Brain microvascular endothelial cell (primary cell): Measurements from ENCODE around the gene GNAO1.
A peak's percentile ranks its signal among the peaks of the same experiment; 100 is the strongest.

Experiments
- DNase-seq: peaks from one replicate; pipeline ENCODE4 v3.0.0-alpha.2; 2020
- H3K27ac ChIP-seq: fragments of 250-450 bp; sonication (Bioruptor Pico); 2 replicates; pipeline ENCODE4 v1.5.1; 2020; ENCODE audit warnings: mild to moderate bottlenecking, moderate library complexity
- H3K27me3 ChIP-seq: fragments of 250-450 bp; sonication (Bioruptor Pico); replicated peaks from 2 replicates; pipeline ENCODE4 v1.5.1; 2020; ENCODE audit warnings: mild to moderate bottlenecking
- H3K36me3 ChIP-seq: fragments of 250-450 bp; sonication (Bioruptor Pico); replicated peaks from 2 replicates; pipeline ENCODE4 v1.5.1; 2020; ENCODE audit warnings: mild to moderate bottlenecking
- H3K4me3 ChIP-seq: 2 replicates; pipeline ENCODE4 v1.5.1; 2011; ENCODE audit warnings: low read depth, mild to moderate bottlenecking, control low read depth, low read length, moderate library complexity
- in situ Hi-C: cut with HindIII; loops from 2 replicates; pipeline ENCODE4 v1.10.0; 2017; ENCODE audit warnings: low sequenced_read_pairs, low pct_ligation_motif_present
- TF ChIP-seq, protein P1 (sequence below): IDR thresholded peaks from 2 replicates; pipeline ENCODE4 v1.5.1; 2011; ENCODE audit warnings: low read depth, mild to moderate bottlenecking, moderate library complexity, low read length, control low read depth, inconsistent platforms; ENCODE audit errors: missing control alignments

GNAO1 gene

DNA sequence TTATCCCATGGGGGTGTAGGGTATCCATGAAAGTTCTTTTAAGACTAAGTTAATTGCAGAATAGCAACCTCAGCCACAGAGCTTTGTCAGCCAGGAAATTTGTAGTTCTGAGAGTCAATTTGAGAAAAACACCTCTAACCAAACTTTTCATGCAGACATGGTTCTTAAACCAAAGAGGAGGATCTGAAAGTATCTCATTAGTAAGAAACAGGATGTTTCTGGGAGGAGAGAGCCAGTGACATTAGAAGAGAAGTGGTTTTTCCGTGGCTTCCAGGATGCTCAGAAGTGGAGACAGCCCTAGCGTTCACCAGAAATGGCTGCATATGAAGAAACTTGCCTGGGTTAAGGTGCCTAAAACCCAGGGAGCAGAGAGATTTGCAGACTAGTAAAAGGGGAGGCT is 7.9 kb downstream of the GNAO1 start:
- in situ Hi-C loops = no loop called here
- no peak for DNase-seq
- no peak overlapping the region for H3K27ac ChIP-seq

GRCh38 chr16:56201030-56201429 is 9.7 kb downstream of the GNAO1 start:
- DNase-seq = no peak
- peaks cover 2% of the 10 kb centered on the region for H3K27me3 ChIP-seq
- in situ Hi-C loops = no loop called here
- no peak overlapping the region for H3K4me3 ChIP-seq
- no peaks in the 10 kb centered on the region for H3K36me3 ChIP-seq
- H3K27ac ChIP-seq = no peak overlapping the region
- TF ChIP-seq, protein P1, sequence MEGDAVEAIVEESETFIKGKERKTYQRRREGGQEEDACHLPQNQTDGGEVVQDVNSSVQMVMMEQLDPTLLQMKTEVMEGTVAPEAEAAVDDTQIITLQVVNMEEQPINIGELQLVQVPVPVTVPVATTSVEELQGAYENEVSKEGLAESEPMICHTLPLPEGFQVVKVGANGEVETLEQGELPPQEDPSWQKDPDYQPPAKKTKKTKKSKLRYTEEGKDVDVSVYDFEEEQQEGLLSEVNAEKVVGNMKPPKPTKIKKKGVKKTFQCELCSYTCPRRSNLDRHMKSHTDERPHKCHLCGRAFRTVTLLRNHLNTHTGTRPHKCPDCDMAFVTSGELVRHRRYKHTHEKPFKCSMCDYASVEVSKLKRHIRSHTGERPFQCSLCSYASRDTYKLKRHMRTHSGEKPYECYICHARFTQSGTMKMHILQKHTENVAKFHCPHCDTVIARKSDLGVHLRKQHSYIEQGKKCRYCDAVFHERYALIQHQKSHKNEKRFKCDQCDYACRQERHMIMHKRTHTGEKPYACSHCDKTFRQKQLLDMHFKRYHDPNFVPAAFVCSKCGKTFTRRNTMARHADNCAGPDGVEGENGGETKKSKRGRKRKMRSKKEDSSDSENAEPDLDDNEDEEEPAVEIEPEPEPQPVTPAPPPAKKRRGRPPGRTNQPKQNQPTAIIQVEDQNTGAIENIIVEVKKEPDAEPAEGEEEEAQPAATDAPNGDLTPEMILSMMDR = no peak

More for the DNA sequence above, 7.9 kb downstream of the GNAO1 start:
- TF ChIP-seq, protein P1 = no peak
- Histone ChIP-seq H3K36me3 (no peaks in the 10 kb centered on the region), H3K27me3 (peaks cover 15% of the 10 kb centered on the region), H3K4me3 (no peak overlapping the region)

DNA sequence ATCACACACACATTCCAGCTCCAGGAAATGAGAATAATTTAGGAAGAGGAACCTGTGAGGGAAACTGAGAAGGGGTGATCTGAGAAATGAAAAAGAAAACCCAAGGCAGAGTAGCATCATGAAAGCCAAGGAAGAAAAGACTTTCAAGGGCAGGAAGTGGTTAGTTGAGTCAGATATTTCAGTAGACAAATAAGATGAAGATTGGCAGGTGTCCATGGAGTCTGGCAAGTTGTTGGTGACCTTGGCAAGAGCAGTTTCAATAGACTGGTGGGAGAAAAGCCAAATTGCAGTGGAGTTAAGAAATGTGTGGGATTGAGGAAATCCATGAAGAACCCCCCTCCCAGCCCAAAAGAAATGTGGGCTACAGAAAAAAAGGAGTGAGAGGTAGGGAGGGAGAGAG is 10.7 kb downstream of the GNAO1 start:
- H3K27me3 ChIP-seq = peaks cover 2% of the 10 kb centered on the region
- DNase-seq = no peak

DNA sequence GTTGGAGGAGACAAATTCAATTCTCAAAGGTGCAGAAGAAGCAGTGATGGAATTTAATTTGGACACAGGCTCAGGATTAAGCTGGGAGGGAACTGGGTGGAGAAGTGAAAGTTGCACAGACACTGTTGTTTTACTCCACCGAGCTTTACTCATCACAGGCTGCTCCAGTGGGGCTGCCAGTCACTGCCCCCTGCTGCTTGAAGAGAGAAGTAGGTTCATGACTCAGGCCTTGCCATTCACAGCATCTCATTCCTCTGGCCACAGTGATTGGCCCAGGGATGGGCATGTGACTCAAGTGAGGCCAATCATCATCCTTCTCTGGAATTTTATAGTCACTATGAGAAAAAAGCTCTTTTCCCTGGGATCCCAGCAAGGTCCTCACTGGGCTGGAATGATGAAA is 11.8 kb downstream of the GNAO1 start:
- Histone ChIP-seq H3K36me3 (no peaks in the 10 kb centered on the region), H3K27me3 (peaks cover 2% of the 10 kb centered on the region), H3K27ac (no peak overlapping the region), H3K4me3 (no peak overlapping the region)
- in situ Hi-C loops = no loop called here
- peak; percentile 19 for DNase-seq
- TF ChIP-seq, protein P1 = peak; percentile 24

More for the DNA sequence above, 10.7 kb downstream of the GNAO1 start:
- no peak overlapping the region for H3K4me3 ChIP-seq
- TF ChIP-seq, protein P1 = no peak
- no peak overlapping the region for H3K27ac ChIP-seq
- H3K36me3 ChIP-seq = no peaks in the 10 kb centered on the region
- in situ Hi-C loops = no loop called here

GRCh38 chr16:56204816-56205215 is 13.5 kb downstream of the GNAO1 start:
- no peak overlapping the region for H3K27ac ChIP-seq
- no peak for DNase-seq
- H3K36me3 ChIP-seq = no peaks in the 10 kb centered on the region
- in situ Hi-C loops = no loop called here
- no peaks in the 10 kb centered on the region for H3K27me3 ChIP-seq
- H3K4me3 ChIP-seq = no peak overlapping the region
- TF ChIP-seq, protein P1 = no peak

DNA sequence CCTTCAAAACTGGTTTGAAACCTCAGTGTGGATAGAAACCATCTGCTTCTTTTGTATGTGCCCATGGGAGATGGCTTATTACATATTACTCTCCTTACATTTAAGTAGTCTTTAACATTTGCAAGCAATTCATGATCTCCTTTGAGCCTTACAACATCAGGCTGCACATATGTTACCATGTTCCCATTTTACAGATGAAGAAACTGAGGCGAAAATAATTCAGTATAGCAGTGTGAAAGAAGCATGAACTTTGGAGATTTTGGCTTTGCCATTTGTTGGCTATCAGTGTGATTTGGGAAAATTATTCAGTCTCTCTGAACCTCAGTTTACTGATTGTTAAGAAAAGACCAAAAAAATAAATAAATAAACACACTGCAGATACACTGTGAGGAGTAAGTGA is 15.7 kb downstream of the GNAO1 start:
- H3K27me3 ChIP-seq = no peaks in the 10 kb centered on the region
- no peaks in the 10 kb centered on the region for H3K36me3 ChIP-seq
- DNase-seq = no peak
- TF ChIP-seq, protein P1 = no peak
- in situ Hi-C loops = no loop called here
- no peak overlapping the region for H3K27ac ChIP-seq
- no peak overlapping the region for H3K4me3 ChIP-seq
